HepG2 (cell line): ENCODE results near the gene NOX3. TPM values are rescaled to one million over a fixed set of nuclear protein-coding genes. Genes with fewer than 3 reads are reported as not detected.

Source experiments
- ARID5B ChIP-seq: IDR thresholded peaks from 2 replicates; pipeline ENCODE4 v1.4.0; 2020; ENCODE audit warnings: mild to moderate bottlenecking, missing genetic modification reagents
- FOSL2 ChIP-seq: sonication (generic); formaldehyde crosslinking; IDR thresholded peaks from 2 replicates; pipeline ENCODE4 v1.4.0; 2020; ENCODE audit warnings: missing genetic modification reagents
- FOXC1 ChIP-seq: sonication (generic); formaldehyde crosslinking; IDR thresholded peaks from 2 replicates; pipeline ENCODE4 v1.8.0; 2022; ENCODE audit warnings: mild to moderate bottlenecking, missing genetic modification reagents, borderline replicate concordance
- HOXA5 ChIP-seq: sonication (generic); formaldehyde crosslinking; IDR thresholded peaks from 2 replicates; pipeline ENCODE4 v1.4.0; 2020; ENCODE audit warnings: missing genetic modification reagents
- IRF2 ChIP-seq: IDR thresholded peaks from 2 replicates; pipeline ENCODE4 v1.6.1; 2018; ENCODE audit warnings: missing genetic modification reagents, missing compliant biosample characterization
- IRX3 ChIP-seq: sonication (generic); formaldehyde crosslinking; IDR thresholded peaks from 2 replicates; pipeline ENCODE4 v1.8.1; 2023; ENCODE audit warnings: mild to moderate bottlenecking, low read depth, missing genetic modification reagents, borderline replicate concordance
- JDP2 ChIP-seq: sonication (generic); formaldehyde crosslinking; IDR thresholded peaks from 2 replicates; pipeline ENCODE4 v1.8.1; 2022; ENCODE audit warnings: missing genetic modification reagents, borderline replicate concordance
- NFIC ChIP-seq: IDR thresholded peaks from 2 replicates; pipeline ENCODE4 v1.6.1; 2012; ENCODE audit warnings: mild to moderate bottlenecking, low read length, inconsistent platforms
- POLR2AphosphoS5 ChIP-seq: IDR thresholded peaks from 2 replicates; pipeline ENCODE4 v1.6.1; 2012; ENCODE audit warnings: low read depth, low read length
- RXRB ChIP-seq: IDR thresholded peaks from 2 replicates; pipeline ENCODE4 v1.6.1; 2016; ENCODE audit warnings: borderline replicate concordance, missing genetic modification reagents, missing compliant biosample characterization
- SIN3A ChIP-seq: IDR thresholded peaks from 2 replicates; pipeline ENCODE4 v1.6.1; 2011; ENCODE audit warnings: low read depth, mild to moderate bottlenecking, control low read depth, low read length, borderline replicate concordance
- SMAD3 ChIP-seq: sonication (generic); formaldehyde crosslinking; IDR thresholded peaks from 2 replicates; pipeline ENCODE4 v1.4.0; 2020; ENCODE audit warnings: missing genetic modification reagents
- SOX6 ChIP-seq, 2 experiments: fragments of 450-650 bp in 1 of 2; sonication (generic) in 1 of 2; formaldehyde crosslinking in 1 of 2; IDR thresholded peaks; 2 replicates each; pipeline versions ENCODE4 v1.4.0 to v1.6.1; 2017 to 2020; ENCODE audit warnings: antibody characterized with exemption in 1 of 2, mild to moderate bottlenecking in 1 of 2, missing genetic modification reagents in 1 of 2
- TAF1 ChIP-seq: sonication (generic); formaldehyde crosslinking; IDR thresholded peaks from 2 replicates; pipeline ENCODE4 v1.4.0; 2020; ENCODE audit warnings: missing genetic modification reagents
- TFAP4 ChIP-seq: sonication (generic); IDR thresholded peaks from 2 replicates; pipeline ENCODE4 v1.6.1; 2016; ENCODE audit warnings: low read depth, borderline replicate concordance
- THAP11 ChIP-seq: IDR thresholded peaks from 2 replicates; pipeline ENCODE4 v1.6.1; 2016; ENCODE audit warnings: missing biosample characterization, missing genetic modification reagents
- THAP8 ChIP-seq: sonication (generic); formaldehyde crosslinking; IDR thresholded peaks from 2 replicates; pipeline ENCODE4 v1.5.1; 2020; ENCODE audit warnings: missing genetic modification reagents, mild to moderate bottlenecking, borderline replicate concordance
- TOE1 ChIP-seq: sonication (generic); formaldehyde crosslinking; IDR thresholded peaks from 2 replicates; pipeline ENCODE4 v1.4.0; 2020; ENCODE audit warnings: mild to moderate bottlenecking, missing genetic modification reagents
- ZBTB10 ChIP-seq: sonication (generic); formaldehyde crosslinking; IDR thresholded peaks from 2 replicates; pipeline ENCODE4 v1.4.0; 2020; ENCODE audit warnings: missing genetic modification reagents, borderline replicate concordance
- ZKSCAN8 ChIP-seq: IDR thresholded peaks from 2 replicates; pipeline ENCODE4 v1.6.1; 2016; ENCODE audit warnings: borderline replicate concordance, missing genetic modification reagents, missing compliant biosample characterization
- ZNF329 ChIP-seq: sonication (generic); formaldehyde crosslinking; IDR thresholded peaks from 2 replicates; pipeline ENCODE4 v1.9.0; 2021; ENCODE audit warnings: low read depth, mild to moderate bottlenecking, missing genetic modification reagents
- ZNF335 ChIP-seq: sonication (generic); formaldehyde crosslinking; IDR thresholded peaks from 2 replicates; pipeline ENCODE4 v1.4.0; 2020; ENCODE audit warnings: missing genetic modification reagents
- polyA plus RNA-seq, 8 experiments: library from polyadenylated mRNA; depleted of rRNA in 3 of 8; stranded (reverse) in 7 of 8; unstranded in 1 of 8; fragments of >200 nt; fragmentation: Illumina TruSeq in 4 of 8; extraction: Trizol in 4 of 8; gene quantifications; 2 replicates each; pipeline versions ENCODE4 v1.2.1 to v1.2.3, GENCODE V29; 2011 to 2016; ENCODE audit warnings: low read depth in 4 of 8, missing spikeins in 1 of 8, mixed read lengths in 1 of 8; ENCODE audit not compliant: insufficient read depth in 1 of 8
- total RNA-seq, 5 experiments: library from RNA; depleted of rRNA; stranded (reverse); fragments of >200 nt; fragmentation: Illumina TruSeq; extraction: Trizol; gene quantifications; 2 replicates each; pipeline ENCODE4 v1.2.3, GENCODE V29; 2016; ENCODE audit warnings: low read depth in 1 of 5

Gene NOX3
- total and polyA plus RNA-seq, 2 of the 13 experiments (the other 11 are each of a cell fraction or from before 2014, with no cell fraction given): 0.09 to 0.18 TPM

GRCh38 chr6:155487371-155488130 lies 31.9 kb upstream of the NOX3 start (continued):
- 0 out of 2 replicates have a peak, but pooled peaks have one; percentile 2 for TF ChIP-seq THAP8
- TF ChIP-seq POLR2AphosphoS5: peak; percentile 15
- peak; percentile 44; the same call in 1 of the 2 replicates for TF ChIP-seq NFIC
- no peak; the same call in 1 of the 2 replicates for TF ChIP-seq JDP2
- no peak for TF ChIP-seq ZNF335 (CRISPR knock-in tag)
- peak; percentile 56 for TF ChIP-seq ARID5B (CRISPR knock-in tag)
- TF ChIP-seq SOX6 (IDR thresholded peaks at IDR 0.05): no peak
- 0 out of 2 replicates have a peak, but pooled peaks have one; percentile 34 for TF ChIP-seq SOX6 (CRISPR knock-in tag; IDR thresholded peaks at IDR 0.05)
- TF ChIP-seq ZBTB10 (CRISPR knock-in tag): no peak
- peak; percentile 12; the same call in 1 of the 2 replicates for TF ChIP-seq TAF1 (CRISPR knock-in tag)
- 0 out of 2 replicates have a peak, but pooled peaks have one; percentile 27 for TF ChIP-seq SMAD3 (CRISPR knock-in tag)
- peak; percentile 25; the same call in 1 of the 2 replicates for TF ChIP-seq FOSL2 (CRISPR knock-in tag)
- TF ChIP-seq ZNF329: no peak
- no peak for TF ChIP-seq ZKSCAN8
- 0 out of 2 replicates have a peak, but pooled peaks have one; percentile 25 for TF ChIP-seq HOXA5 (CRISPR knock-in tag)
- no peak for TF ChIP-seq IRF2
- TF ChIP-seq TOE1 (CRISPR knock-in tag): 0 out of 2 replicates have a peak, but pooled peaks have one; percentile 17
- no peak for TF ChIP-seq FOXC1 (CRISPR knock-in tag)
- no peak for TF ChIP-seq TFAP4
- 0 out of 2 replicates have a peak, but pooled peaks have one; percentile 10 for TF ChIP-seq THAP11
- peak; percentile 65 for TF ChIP-seq RXRB (CRISPR knock-in tag)
- no peak for TF ChIP-seq IRX3
- no peak for TF ChIP-seq SIN3A
